Sigmoid colon (tissue), 7 donors: ENCODE results near the gene ERICH6. TPM values are rescaled to one million over a fixed set of nuclear protein-coding genes. Genes with fewer than 3 reads are reported as not detected.

Experiments
- DNase-seq: peaks from one replicate; pipeline ENCODE4 v3.0.0-alpha.2; 2019
- H3K27ac ChIP-seq, 4 donors: fragments of 200-600 bp; sonication (generic); one replicate each; pipeline ENCODE4 v1.5.1; 2016 to 2019; ENCODE audit warnings: mild to moderate bottlenecking in 1 of 4
- H3K27me3 ChIP-seq, 3 donors: fragments of 200-600 bp; sonication (generic); one replicate each; pipeline ENCODE4 v1.5.1; 2019; ENCODE audit warnings: mild to moderate bottlenecking in 1 of 3
- H3K36me3 ChIP-seq, 4 donors: fragments of 200-600 bp; sonication (generic); one replicate each; pipeline ENCODE4 v1.5.1; 2016 to 2019
- H3K4me1 ChIP-seq, 4 donors: fragments of 200-600 bp; sonication (generic); one replicate each; pipeline ENCODE4 v1.5.1; 2017 to 2019
- H3K4me3 ChIP-seq, 4 donors: fragments of 200-600 bp; sonication (generic); one replicate each; pipeline ENCODE4 v1.5.1; 2017 to 2019; ENCODE audit warnings: mild to moderate bottlenecking in 2 of 4, moderate library complexity in 1 of 4
- H3K9me3 ChIP-seq, 4 donors: fragments of 200-600 bp in 3 of 4; sonication (generic) in 3 of 4; one replicate each; pipeline versions ENCODE4 v1.5.1 to v1.6.1; 2013 to 2019
- EP300 ChIP-seq, 4 donors: sonication (generic); formaldehyde crosslinking; IDR thresholded peaks; one replicate each; pipeline ENCODE4 v1.6.1; 2017; ENCODE audit warnings: antibody characterized with exemption in 4 of 4
- POLR2A ChIP-seq, 2 donors: fragments of 450-650 bp; IDR thresholded peaks; one replicate each; pipeline ENCODE4 v1.6.1; 2016; ENCODE audit warnings: antibody characterized with exemption in 2 of 2, mild to moderate bottlenecking in 2 of 2, moderate library complexity in 2 of 2
- POLR2AphosphoS5 ChIP-seq, 4 donors: sonication (generic); formaldehyde crosslinking; IDR thresholded peaks; one replicate each; pipeline ENCODE4 v1.6.1; 2017; ENCODE audit warnings: antibody characterized with exemption in 4 of 4
- WGBS, 2 donors: extraction: QIAGEN DNeasy Blood & Tissue Kit; methylation state at CpG; one replicate each; pipeline ENCODE4 v1.1.7; 2013; 5-methylcytosine and 5-hydroxymethylcytosine counted together
- intact Hi-C: fragments of 100-400 bp; cut with DNase I; formaldehyde crosslinking; loops from one replicate; pipeline ENCODE4 v1.15.1; 2023
- polyA plus RNA-seq, 3 donors: library from polyadenylated mRNA; stranded (reverse); fragments of 200-250 nt; gene quantifications; one replicate each; pipeline ENCODE4 v1.2.3, GENCODE V29; 2013
- total RNA-seq, 4 donors: library from RNA; depleted of rRNA; stranded (reverse); fragments of >200 nt; gene quantifications; one replicate each; pipeline ENCODE4 v1.1.0, GENCODE V29; 2016
- TF ChIP-seq, protein P1 (sequence below), 4 experiments: fragments of 450-650 bp in 3 of 4; fragments of 200-600 bp in 1 of 4; IDR thresholded peaks; one replicate each; pipeline ENCODE4 v1.5.1; 2016 to 2019; ENCODE audit warnings: antibody characterized with exemption in 4 of 4, mild to moderate bottlenecking in 3 of 4, moderate library complexity in 2 of 4
- donor health status: healthy with polysubstance abuse.
- donor health status: Bipolar disorder and iron deficiency.
- donor health status: healthy.

Gene ERICH6
- total and polyA plus RNA-seq, 7 donors, result not detected

DNA sequence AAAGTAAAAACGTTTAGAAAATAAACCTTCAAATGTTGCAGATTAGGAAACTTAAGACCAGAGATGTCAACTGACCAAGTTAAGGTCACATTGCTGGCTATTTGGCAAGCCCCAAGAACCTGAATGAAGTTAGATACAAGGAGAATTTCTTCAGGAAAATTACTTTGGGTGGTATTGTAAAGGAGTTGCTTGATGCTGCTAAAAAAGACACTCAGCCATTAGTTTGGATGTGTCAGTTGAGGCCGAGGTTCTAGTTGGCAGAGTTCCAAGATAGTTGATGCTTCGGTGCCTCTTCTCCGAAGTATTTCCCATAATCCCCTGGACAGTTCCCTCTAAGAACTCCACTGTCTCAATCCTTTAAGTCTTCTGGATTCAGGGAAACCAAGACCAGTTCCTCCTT, 35.0 kb upstream of the ERICH6 start:
- no peaks in the 10 kb centered on the region for H3K9me3 ChIP-seq
- H3K4me1 ChIP-seq, result peaks cover 0 to 6% (median 5%) of the 10 kb centered on the region in 4 donors
- 62 to 65% methylated on average over 4 of the region's 4 CpGs for WGBS, 2 donors
- H3K36me3 ChIP-seq, result peaks cover 0 to 20% (median 2%) of the 10 kb centered on the region in 4 donors
- H3K4me3 ChIP-seq, result no peak overlapping the region
- TF ChIP-seq POLR2AphosphoS5 (IDR thresholded peaks at IDR 0.05), result no peak
- no peak for TF ChIP-seq EP300 (IDR thresholded peaks at IDR 0.05)
- no peak for TF ChIP-seq POLR2A (IDR thresholded peaks at IDR 0.05)
- TF ChIP-seq, protein P1, sequence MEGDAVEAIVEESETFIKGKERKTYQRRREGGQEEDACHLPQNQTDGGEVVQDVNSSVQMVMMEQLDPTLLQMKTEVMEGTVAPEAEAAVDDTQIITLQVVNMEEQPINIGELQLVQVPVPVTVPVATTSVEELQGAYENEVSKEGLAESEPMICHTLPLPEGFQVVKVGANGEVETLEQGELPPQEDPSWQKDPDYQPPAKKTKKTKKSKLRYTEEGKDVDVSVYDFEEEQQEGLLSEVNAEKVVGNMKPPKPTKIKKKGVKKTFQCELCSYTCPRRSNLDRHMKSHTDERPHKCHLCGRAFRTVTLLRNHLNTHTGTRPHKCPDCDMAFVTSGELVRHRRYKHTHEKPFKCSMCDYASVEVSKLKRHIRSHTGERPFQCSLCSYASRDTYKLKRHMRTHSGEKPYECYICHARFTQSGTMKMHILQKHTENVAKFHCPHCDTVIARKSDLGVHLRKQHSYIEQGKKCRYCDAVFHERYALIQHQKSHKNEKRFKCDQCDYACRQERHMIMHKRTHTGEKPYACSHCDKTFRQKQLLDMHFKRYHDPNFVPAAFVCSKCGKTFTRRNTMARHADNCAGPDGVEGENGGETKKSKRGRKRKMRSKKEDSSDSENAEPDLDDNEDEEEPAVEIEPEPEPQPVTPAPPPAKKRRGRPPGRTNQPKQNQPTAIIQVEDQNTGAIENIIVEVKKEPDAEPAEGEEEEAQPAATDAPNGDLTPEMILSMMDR (IDR thresholded peaks at IDR 0.05), result no peak
- H3K27me3 ChIP-seq, result no peaks in the 10 kb centered on the region
- DNase-seq, result no peak
- intact Hi-C loops, result no loop called here
- H3K27ac ChIP-seq, result no peak overlapping the region

DNA sequence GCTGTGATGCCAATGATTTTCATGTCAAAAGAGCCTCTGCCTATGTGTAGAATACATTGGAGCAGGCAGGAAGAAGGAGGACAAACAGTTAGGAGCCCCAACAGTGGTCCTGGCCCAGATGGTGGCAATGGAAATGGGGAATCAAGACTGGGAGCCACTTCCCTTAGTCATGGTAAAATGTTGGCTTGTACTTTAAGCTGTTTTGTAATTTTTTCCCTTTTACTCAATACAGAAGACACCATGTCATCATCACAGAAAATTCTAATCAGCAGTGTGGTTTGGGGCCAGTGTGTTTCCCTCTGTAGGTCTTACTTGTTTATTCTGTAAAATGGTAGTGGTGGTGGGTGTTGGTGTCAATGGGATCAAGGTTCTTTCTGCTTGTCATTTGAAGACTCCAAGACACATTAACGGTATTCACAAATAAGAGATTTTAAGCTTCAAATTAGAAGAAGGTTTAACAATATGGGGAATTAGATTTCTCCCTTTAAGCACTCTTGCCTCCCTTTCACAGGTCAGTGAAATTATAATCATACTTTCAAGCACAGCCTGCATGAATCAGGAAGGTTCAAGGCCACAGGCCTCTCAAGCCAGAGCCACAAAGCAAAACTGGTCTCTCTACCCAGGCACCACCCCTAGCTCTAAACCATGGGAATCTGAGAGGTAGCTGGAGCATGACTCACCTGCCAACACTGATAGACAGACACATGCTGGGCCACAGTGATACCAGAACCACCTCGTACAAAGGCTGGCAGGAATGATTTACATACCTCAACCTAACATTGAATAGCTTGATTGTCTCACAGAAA, 34.4 kb upstream of the ERICH6 start:
- WGBS, 2 donors, result 71 to 77% methylated on average over 2 of the region's 2 CpGs
- Histone ChIP-seq H3K9me3 (no peaks in the 10 kb centered on the region), H3K36me3 (peaks cover 0 to 20% (median 2%) of the 10 kb centered on the region in 4 donors), H3K4me3 (no peak overlapping the region), H3K27me3 (no peaks in the 10 kb centered on the region), H3K27ac (no peak overlapping the region), H3K4me1 (no peaks in the 10 kb centered on the region)
- TF ChIP-seq POLR2A (IDR thresholded peaks at IDR 0.05), result no peak
- TF ChIP-seq, protein P1 (IDR thresholded peaks at IDR 0.05), result no peak
- no peak for TF ChIP-seq POLR2AphosphoS5 (IDR thresholded peaks at IDR 0.05)
- no peak for TF ChIP-seq EP300 (IDR thresholded peaks at IDR 0.05)
- intact Hi-C loops, result no loop called here
- no peak for DNase-seq

DNA sequence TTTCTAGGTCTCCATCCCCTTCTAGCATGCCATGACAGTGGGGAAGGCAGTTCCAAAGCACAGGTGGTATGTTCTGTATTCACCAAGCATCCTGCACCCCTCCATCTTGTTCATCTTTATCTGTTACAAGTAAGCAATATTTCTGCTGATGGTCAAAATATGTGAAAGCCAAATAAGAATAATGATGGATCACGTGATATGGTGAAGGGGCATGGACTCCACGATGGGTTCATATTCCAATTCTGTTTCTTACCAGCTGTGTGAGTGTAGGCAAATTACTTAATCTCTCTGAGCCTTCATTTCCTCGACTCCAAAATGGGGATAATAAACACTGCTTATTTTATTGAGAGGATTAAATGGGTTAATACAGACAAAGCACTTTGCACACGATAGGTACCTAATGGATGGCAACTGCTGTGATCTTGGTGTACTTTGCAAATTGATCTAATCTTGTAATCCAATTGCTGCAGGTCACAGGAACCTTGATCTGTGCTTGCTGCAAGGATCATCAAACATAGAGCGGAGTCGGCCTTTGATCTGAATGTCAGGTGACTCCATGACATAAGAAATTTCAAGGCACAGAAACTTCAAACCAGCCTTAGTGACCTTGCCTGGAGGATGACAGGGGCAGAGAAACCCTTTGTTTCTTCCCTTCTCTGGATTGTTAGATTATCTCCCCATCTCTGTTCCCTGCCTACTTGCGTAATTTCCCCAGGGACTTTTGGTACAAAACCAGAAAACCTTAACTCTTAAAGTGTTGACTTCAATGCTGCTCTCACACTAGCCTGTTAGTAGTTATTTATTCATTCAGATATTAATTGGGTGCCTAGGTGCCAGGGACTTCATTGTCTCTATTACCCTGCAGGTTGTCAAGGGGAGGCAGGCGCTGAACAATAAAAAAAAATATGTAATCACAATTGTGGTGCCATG, 33.4 kb upstream of the ERICH6 start:
- no peaks in the 10 kb centered on the region for H3K4me1 ChIP-seq
- DNase-seq, result no peak
- TF ChIP-seq, protein P1 (IDR thresholded peaks at IDR 0.05), result no peak
- TF ChIP-seq POLR2AphosphoS5 (IDR thresholded peaks at IDR 0.05), result no peak
- TF ChIP-seq EP300 (IDR thresholded peaks at IDR 0.05), result no peak
- TF ChIP-seq POLR2A (IDR thresholded peaks at IDR 0.05), result no peak
- H3K4me3 ChIP-seq, result no peak overlapping the region
- H3K27me3 ChIP-seq, result no peaks in the 10 kb centered on the region
- H3K36me3 ChIP-seq, result peaks cover 0 to 17% (median 2%) of the 10 kb centered on the region in 4 donors
- H3K27ac ChIP-seq, result no peak overlapping the region
- intact Hi-C loops, result no loop called here
- 36 to 69% methylated on average over 8 of the region's 8 CpGs for WGBS, 2 donors
- H3K9me3 ChIP-seq, result no peaks in the 10 kb centered on the region

DNA sequence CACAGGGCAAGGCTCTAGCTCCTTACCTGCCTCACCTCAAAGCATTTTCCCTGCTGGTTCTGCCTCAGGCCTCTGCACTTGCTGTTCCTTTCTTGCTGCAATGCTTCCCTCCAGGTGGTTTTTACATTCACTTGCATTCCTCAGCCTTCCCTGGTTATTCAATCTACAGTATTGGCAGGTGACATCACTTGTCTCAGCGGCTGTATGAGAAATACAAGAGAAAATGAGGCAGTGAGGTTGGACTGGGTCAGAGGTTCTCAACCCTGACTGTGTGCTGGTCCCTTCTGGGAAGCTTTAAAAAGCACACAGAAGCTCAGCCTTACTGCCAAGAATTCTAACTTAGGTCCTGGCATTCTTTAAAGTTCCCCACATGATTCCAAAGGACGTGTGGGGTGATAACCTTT, 32.6 kb upstream of the ERICH6 start:
- WGBS, 2 donors, result 59 to 82% methylated on average over 2 of the region's 2 CpGs
- peaks cover 0 to 8% (median 2%) of the 10 kb centered on the region in 4 donors for H3K36me3 ChIP-seq
- H3K9me3 ChIP-seq, result no peaks in the 10 kb centered on the region
- no peaks in the 10 kb centered on the region for H3K27me3 ChIP-seq
- no peak for DNase-seq
- H3K27ac ChIP-seq, result no peak overlapping the region
- intact Hi-C loops, result no loop called here
- no peak overlapping the region for H3K4me3 ChIP-seq
- TF ChIP-seq POLR2A (IDR thresholded peaks at IDR 0.05), result no peak
- no peak for TF ChIP-seq EP300 (IDR thresholded peaks at IDR 0.05)
- no peaks in the 10 kb centered on the region for H3K4me1 ChIP-seq

DNA sequence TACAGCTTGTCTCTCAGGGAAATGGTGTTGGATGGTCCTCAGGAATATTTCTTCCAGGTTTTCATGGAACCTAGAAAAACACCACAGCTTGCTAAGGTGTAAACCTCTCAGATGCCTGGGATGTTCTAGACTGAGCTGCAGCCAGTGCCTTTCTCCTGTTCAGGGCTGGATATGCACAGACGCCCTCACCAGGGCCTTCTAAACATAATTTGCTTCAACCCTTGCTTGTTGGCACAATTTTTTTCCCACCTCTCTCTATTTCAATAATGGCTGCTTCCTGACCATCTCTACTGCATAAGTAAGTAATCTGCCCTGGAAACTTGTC, 31.0 kb upstream of the ERICH6 start:
- WGBS, 2 donors, result 81 to 83% methylated on average over 1 of the region's 1 CpG
- TF ChIP-seq, protein P1 (IDR thresholded peaks at IDR 0.05), result no peak
- no peak for TF ChIP-seq EP300 (IDR thresholded peaks at IDR 0.05)
- no peak for TF ChIP-seq POLR2A (IDR thresholded peaks at IDR 0.05)
- TF ChIP-seq POLR2AphosphoS5 (IDR thresholded peaks at IDR 0.05), result no peak
- no peak overlapping the region for H3K27ac ChIP-seq
- no peak overlapping the region for H3K4me3 ChIP-seq
- DNase-seq, result no peak
- H3K4me1 ChIP-seq, result no peaks in the 10 kb centered on the region
- intact Hi-C loops, result no loop called here
- no peaks in the 10 kb centered on the region for H3K9me3 ChIP-seq
- no peaks in the 10 kb centered on the region for H3K27me3 ChIP-seq
- H3K36me3 ChIP-seq, result no peaks in the 10 kb centered on the region
